ENCODE data around the gene CXCL10.

The CXCL10 gene

DNA sequence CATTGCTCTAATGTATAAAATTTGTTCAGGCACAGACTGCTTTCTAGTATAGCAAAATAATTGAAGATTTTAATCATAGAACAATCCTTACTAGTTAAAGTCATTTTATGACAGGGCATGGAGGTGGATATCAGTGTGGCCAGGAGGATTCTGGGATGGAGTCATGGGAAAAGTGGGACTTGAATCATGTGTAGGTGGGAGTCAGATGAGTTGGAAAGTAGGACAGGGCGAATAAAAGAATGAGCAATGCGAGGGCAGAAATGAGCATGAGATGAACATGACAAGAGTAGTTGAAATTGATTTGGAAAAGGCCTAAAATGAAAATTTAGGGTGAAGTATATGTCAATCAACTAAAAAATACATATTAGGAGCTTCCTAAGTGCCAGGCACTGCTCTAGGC is 25.4 kb downstream of the CXCL10 start:
- H3K27ac ChIP-seq, result no peak overlapping the region
- TF ChIP-seq ZFX (IDR thresholded peaks at IDR 0.05; ENCODE audit: borderline replicate concordance), result no peak
- TF ChIP-seq, protein P1, sequence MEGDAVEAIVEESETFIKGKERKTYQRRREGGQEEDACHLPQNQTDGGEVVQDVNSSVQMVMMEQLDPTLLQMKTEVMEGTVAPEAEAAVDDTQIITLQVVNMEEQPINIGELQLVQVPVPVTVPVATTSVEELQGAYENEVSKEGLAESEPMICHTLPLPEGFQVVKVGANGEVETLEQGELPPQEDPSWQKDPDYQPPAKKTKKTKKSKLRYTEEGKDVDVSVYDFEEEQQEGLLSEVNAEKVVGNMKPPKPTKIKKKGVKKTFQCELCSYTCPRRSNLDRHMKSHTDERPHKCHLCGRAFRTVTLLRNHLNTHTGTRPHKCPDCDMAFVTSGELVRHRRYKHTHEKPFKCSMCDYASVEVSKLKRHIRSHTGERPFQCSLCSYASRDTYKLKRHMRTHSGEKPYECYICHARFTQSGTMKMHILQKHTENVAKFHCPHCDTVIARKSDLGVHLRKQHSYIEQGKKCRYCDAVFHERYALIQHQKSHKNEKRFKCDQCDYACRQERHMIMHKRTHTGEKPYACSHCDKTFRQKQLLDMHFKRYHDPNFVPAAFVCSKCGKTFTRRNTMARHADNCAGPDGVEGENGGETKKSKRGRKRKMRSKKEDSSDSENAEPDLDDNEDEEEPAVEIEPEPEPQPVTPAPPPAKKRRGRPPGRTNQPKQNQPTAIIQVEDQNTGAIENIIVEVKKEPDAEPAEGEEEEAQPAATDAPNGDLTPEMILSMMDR (IDR thresholded peaks at IDR 0.05), result no peak

DNA sequence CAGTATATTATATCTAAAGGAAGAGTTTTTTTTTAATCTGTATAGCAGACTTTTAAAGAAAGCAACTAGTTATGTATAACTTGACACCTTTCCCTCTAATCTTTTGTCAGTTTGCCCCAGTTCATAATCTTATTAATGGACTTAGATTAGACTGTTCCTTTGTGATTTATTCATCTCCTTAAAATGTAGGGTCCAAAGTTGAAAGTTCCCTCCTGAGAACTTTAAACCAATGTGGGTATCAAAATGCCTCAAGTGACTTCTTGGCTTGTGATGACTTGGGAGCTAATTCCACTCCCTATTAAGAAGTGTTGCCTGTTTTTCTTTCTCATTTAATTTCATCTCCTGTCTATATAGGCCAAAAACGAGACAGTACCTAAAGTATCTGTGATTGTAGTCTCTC is 26.2 kb downstream of the CXCL10 start:
- no peak overlapping the region for H3K27ac ChIP-seq
- no peak for TF ChIP-seq ZFX (IDR thresholded peaks at IDR 0.05; ENCODE audit: borderline replicate concordance)

DNA sequence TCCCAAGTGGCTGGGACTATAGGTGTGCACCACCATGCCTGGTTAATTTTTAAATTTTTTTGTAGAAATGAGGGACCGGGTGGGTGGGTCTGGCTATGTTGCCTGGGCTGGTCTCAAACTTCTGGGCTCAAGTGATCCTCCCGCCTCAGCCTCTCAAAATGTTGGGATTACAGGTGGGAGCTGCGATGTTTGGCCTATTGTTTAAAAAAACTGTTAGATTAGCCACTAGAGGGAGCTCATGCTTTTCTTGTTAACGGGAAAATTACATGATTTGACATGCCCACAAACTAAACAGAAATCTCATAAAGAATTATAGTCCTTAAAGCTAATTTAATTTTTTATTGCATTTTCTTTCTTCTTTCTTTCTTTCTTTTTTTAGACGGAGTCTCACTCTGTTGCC is 27.6 kb downstream of the CXCL10 start:
- H3K27ac ChIP-seq, result no peak overlapping the region

DNA sequence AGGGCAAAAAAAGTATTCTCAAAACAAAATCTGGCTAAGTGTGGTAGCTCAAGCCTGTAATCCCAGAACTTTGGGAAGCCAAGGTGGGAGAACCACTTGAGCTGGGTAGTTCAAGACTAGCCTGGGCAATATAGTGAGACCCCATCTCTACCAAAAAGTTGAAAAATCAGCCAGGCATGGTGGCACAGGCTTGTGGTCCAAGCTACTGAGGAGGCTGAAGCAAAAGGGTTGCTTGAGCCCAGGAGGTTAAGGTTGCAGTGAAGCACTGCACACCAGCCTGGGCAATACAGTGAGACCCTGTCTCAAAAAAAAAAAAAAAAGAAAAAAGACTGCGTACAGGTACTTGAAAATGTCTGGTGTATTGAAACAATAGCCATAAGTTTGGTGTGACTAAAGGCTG is 30.8 kb downstream of the CXCL10 start:
- TF ChIP-seq ZFX (IDR thresholded peaks at IDR 0.05; ENCODE audit: borderline replicate concordance), result no peak
- TF ChIP-seq, protein P1 (IDR thresholded peaks at IDR 0.05), result no peak

More for the DNA sequence above, 27.6 kb downstream of the CXCL10 start:
- TF ChIP-seq, protein P1 (IDR thresholded peaks at IDR 0.05), result peak; percentile 81
- no peak for TF ChIP-seq ZFX (IDR thresholded peaks at IDR 0.05; ENCODE audit: borderline replicate concordance)

DNA sequence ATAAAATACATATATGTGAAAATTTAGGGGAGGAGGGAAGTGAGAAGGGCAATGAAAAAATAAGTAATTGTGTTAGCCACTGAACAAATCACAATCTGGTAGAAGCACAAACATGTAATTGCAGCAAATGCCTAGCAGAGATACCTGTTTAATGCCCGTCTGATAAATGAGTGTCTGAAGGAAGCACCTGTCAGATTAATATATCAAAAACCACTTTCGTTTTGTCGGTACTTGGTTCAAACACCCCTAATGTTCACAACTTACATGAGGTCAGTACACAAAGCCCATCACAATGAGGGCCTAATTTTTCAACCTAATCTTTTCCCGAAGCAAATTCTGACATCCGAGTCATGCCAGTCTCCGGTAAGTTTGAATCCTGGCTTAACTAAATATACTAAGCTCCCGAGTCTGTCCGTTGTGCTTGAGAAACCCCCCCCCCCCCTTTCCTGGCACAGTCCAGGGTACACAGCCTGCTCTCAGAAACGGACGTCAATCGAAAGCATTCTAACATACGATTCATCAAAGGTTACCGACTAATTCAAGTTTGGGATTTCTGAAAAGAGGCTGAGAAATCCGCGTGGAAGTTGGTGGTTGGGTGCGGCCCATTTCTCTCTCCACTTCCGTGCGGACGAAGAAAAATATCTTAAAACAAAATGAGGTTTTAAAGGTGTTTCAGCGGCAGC is 33.3 kb downstream of the CXCL10 start:
- no peak for TF ChIP-seq ZFX (IDR thresholded peaks at IDR 0.05; ENCODE audit: borderline replicate concordance)
- TF ChIP-seq, protein P1 (IDR thresholded peaks at IDR 0.05), result no peak

More for the DNA sequence above, 30.8 kb downstream of the CXCL10 start:
- H3K27ac ChIP-seq, result no peak overlapping the region

DNA sequence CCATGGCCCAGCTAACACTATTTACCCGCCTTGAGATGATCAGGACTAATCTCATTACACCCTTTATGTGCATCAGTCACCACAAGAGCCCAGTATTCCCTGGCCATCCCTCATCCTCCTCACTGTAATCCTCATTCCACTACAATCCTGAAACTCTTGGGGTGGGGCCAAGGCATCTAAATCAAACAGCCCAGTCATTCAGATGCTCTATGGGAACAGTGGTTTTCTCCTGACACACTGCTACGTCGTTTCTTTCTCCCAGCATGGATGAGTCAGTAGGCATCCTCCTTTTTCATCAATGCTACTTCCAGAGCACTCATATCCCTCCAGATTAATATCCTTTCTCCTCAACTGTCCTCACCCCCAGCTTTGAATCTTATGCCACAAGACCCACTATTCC is 38.2 kb downstream of the CXCL10 start:
- TF ChIP-seq, protein P1 (IDR thresholded peaks at IDR 0.05), result no peak
- no peak for TF ChIP-seq ZFX (IDR thresholded peaks at IDR 0.05; ENCODE audit: borderline replicate concordance)
- no peak overlapping the region for H3K27ac ChIP-seq

More for the DNA sequence above, 33.3 kb downstream of the CXCL10 start:
- peak overlapping the region; percentile 52 for H3K27ac ChIP-seq

DNA sequence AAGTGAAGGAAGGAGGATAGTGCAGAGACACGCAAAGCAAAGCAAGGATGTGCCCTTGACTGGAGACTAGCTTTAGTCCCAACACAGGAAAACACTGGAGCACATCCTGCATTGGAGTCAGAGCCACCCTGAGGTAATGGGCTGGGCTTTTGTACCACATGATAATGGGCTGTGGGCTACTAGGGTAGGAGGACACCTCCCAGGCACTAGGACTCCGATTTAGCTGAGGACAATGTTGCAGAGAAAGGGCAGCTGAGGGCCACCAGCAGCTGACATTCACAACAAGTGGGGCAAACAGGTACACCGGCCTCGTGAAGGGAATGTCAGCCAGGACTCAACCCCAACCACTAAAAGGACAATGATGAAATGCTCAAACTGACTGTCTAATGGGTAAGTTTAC is 42.7 kb downstream of the CXCL10 start:
- H3K27ac ChIP-seq, result no peak overlapping the region
- TF ChIP-seq ZFX (IDR thresholded peaks at IDR 0.05; ENCODE audit: borderline replicate concordance), result no peak
- TF ChIP-seq, protein P1 (IDR thresholded peaks at IDR 0.05), result no peak

DNA sequence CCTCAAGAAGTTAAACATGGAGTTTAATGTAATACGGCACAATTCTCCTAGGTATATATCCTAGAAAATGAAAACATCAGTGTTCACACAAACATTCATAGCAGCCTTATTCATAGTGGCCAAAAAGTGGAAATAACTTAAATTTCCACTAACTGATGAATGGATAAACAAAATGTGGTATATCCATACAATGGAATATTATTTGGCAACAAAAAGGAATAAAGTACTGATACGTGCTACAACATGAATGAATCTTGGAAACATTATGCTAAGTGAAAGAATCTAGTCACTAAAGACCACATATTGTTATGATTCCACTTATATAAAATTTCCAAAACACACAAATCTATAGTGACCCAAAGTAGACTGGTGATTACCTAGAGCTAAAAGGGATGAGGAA is 47.1 kb downstream of the CXCL10 start:
- TF ChIP-seq ZFX (IDR thresholded peaks at IDR 0.05; ENCODE audit: borderline replicate concordance), result no peak
- TF ChIP-seq, protein P1 (IDR thresholded peaks at IDR 0.05), result no peak
- H3K27ac ChIP-seq, result no peak overlapping the region
